Kidney (tissue), 14 donors: ENCODE data around the gene ERVK3-1. TPM values are rescaled to one million over a fixed set of nuclear protein-coding genes. Genes with fewer than 3 reads are reported as not detected.

ENCODE experiments used
- DNase-seq, 5 donors: peaks; one replicate each; pipeline ENCODE4 v3.0.0-alpha.2; 2013 to 2020
- FAIRE-seq: peaks from 2 replicates; lab custom pipeline; 2012; peaks lifted over from hg19 to GRCh38; lab: Jason Lieb, UNC
- H3K27ac ChIP-seq, 2 donors: one replicate each; pipeline ENCODE4 v1.7.0; 2013; ENCODE audit warnings: low read depth in 2 of 2, low read length in 2 of 2, inconsistent platforms in 1 of 2
- H3K27me3 ChIP-seq: one replicate; pipeline ENCODE4 v1.7.1; 2013; ENCODE audit warnings: low read length, inconsistent platforms; ENCODE audit not compliant: control insufficient read depth, insufficient read depth
- H3K36me3 ChIP-seq, 3 donors: one replicate each; pipeline versions ENCODE4 v1.7.0 to v1.7.1; 2013; ENCODE audit warnings: low read length in 3 of 3, control low read depth in 1 of 3, inconsistent platforms in 1 of 3; ENCODE audit not compliant: insufficient read depth in 3 of 3, control insufficient read depth in 2 of 3
- H3K4me1 ChIP-seq, 3 donors: one replicate each; pipeline versions ENCODE4 v1.7.0 to v1.7.1; 2013; ENCODE audit warnings: low read length in 3 of 3, inconsistent platforms in 1 of 3, low read depth in 1 of 3; ENCODE audit not compliant: control insufficient read depth in 2 of 3, insufficient read depth in 2 of 3
- H3K4me3 ChIP-seq, 3 donors: one replicate each; pipeline versions ENCODE4 v1.7.0 to v1.8.1; 2013; ENCODE audit warnings: low read length in 3 of 3, control low read depth in 1 of 3, inconsistent platforms in 1 of 3
- H3K9ac ChIP-seq, 3 donors: one replicate each; pipeline versions ENCODE4 v1.7.0 to v1.7.1; 2013; ENCODE audit warnings: low read length in 3 of 3, control low read depth in 1 of 3, inconsistent platforms in 1 of 3
- H3K9me3 ChIP-seq, 3 donors: one replicate each; pipeline versions ENCODE4 v1.7.0 to v1.7.1; 2013; ENCODE audit warnings: low read length in 3 of 3, control low read depth in 1 of 3, inconsistent platforms in 1 of 3; ENCODE audit not compliant: control insufficient read depth in 2 of 3, insufficient read depth in 1 of 3
- CTCF ChIP-seq: IDR thresholded peaks from 3 replicates; pipeline ENCODE4 v1.5.1; 2012; ENCODE audit warnings: mild to moderate bottlenecking, moderate library complexity, borderline replicate concordance; ENCODE audit not compliant: insufficient read depth; ENCODE audit errors: extremely low read depth
- intact Hi-C: fragments of 100-400 bp; cut with DNase I; formaldehyde crosslinking; loops from one replicate; pipeline ENCODE4 v1.11.1; 2022
- polyA plus RNA-seq: library from polyadenylated mRNA; stranded (reverse); fragments of 350-450 nt; fragmentation: Illumina TruSeq; extraction: RNeasy Lipid Tissue Mini Kit (QIAGEN cat#74804); gene quantifications from one replicate; pipeline ENCODE4 v1.2.3, GENCODE V29; 2014; ENCODE audit warnings: low read depth, low replicate concordance; ENCODE audit not compliant: insufficient read depth
- total RNA-seq: library from RNA; stranded (reverse); fragmentation: NEBNext Ultra II Directional; extraction: Animal tissue kit (Norgen Biotek cat#: 25700); gene quantifications from one replicate; pipeline ENCODE4 v1.2.1, GENCODE V29; 2021
- donor health status: control.
- donor health status: control.
- donor health status: control.
- donor health status: control.
- donor health status: control.
- donor health status: DM: yes; HTN: yes; CAD: no.
- donor health status: Normal renal cell carcinoma (clear cell type).

The ERVK3-1 gene
- total and polyA plus RNA-seq, 2 donors from 2014 or later = 35.4 to 41.6 TPM

- Histone ChIP-seq H3K36me3 (peaks cover 0 to 10% (median 7%) of the 10 kb centered on the region in 3 donors), H3K9me3 (no peaks in the 10 kb centered on the region), H3K27me3 (no peaks in the 10 kb centered on the region), H3K27ac (no peak overlapping the region), H3K4me1 (no peaks in the 10 kb centered on the region), H3K9ac (no peak overlapping the region), H3K4me3 (no peak overlapping the region)
- FAIRE-seq (no peak), DNase-seq (no peak)
- TF ChIP-seq CTCF = no peak
- intact Hi-C loops = no loop called here
Observed at GRCh38 chr19:58336820-58337219, 31.6 kb downstream of the ERVK3-1 start.

- TF ChIP-seq CTCF = no peak
- no peak overlapping the region for H3K27ac ChIP-seq
- H3K9ac ChIP-seq = no peak overlapping the region
- H3K36me3 ChIP-seq = peaks cover 0 to 10% (median 7%) of the 10 kb centered on the region in 3 donors
- intact Hi-C loops = no loop called here
- no peaks in the 10 kb centered on the region for H3K4me1 ChIP-seq
- H3K9me3 ChIP-seq = no peaks in the 10 kb centered on the region
- no peaks in the 10 kb centered on the region for H3K27me3 ChIP-seq
- DNase-seq = no peak
- no peak overlapping the region for H3K4me3 ChIP-seq
- FAIRE-seq = no peak
Observed at GRCh38 chr19:58338336-58338735, 33.2 kb downstream of the ERVK3-1 start.

- H3K9ac ChIP-seq = no peak overlapping the region
- no peak overlapping the region for H3K4me3 ChIP-seq
- H3K27ac ChIP-seq = no peak overlapping the region
- no peaks in the 10 kb centered on the region for H3K4me1 ChIP-seq
- DNase-seq = no peak
- no peaks in the 10 kb centered on the region for H3K27me3 ChIP-seq
- TF ChIP-seq CTCF = no peak
- intact Hi-C loops = no loop called here
- FAIRE-seq = no peak
- H3K9me3 ChIP-seq = no peaks in the 10 kb centered on the region
- H3K36me3 ChIP-seq = peaks cover 0 to 10% (median 7%) of the 10 kb centered on the region in 3 donors
Observed at GRCh38 chr19:58338825-58339558, 33.8 kb downstream of the ERVK3-1 start.

- no peak overlapping the region for H3K27ac ChIP-seq
- peaks cover 0 to 6% (median 0%) of the 10 kb centered on the region in 3 donors for H3K4me1 ChIP-seq
- H3K36me3 ChIP-seq = peaks cover 0 to 2% (median 0%) of the 10 kb centered on the region in 3 donors
- intact Hi-C loops = no loop called here
- peaks cover 20% of the 10 kb centered on the region for H3K27me3 ChIP-seq
- DNase-seq (no peak), FAIRE-seq (no peak)
- H3K9ac ChIP-seq = no peak overlapping the region
- no peaks in the 10 kb centered on the region for H3K9me3 ChIP-seq
- TF ChIP-seq CTCF = no peak
- H3K4me3 ChIP-seq = no peak overlapping the region
Observed at GRCh38 chr19:58345558-58345957, 40.4 kb downstream of the ERVK3-1 start.
